ENCODE results near the gene MFSD8.

DNA sequence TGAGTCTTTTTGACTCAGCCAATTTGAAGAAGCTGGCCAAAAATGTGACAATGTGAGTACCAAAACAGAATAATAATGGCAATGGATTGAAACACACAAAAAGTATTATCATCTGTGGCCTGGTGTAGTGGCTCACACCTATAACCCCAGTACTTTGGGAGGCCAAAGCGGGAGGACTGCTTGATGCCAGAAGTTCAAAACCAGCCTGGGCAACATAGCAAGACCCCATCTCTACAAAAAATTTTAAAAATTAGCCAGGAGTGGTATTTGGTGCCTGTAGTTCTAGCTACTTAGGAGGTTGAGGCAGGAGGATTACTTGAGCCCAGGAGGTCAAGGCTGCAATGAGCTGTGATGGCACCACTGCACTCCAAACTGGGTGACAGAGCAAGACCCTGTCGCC lies 42.7 kb downstream of the MFSD8 start:
- TF ChIP-seq CTCF (optimal IDR thresholded peaks at IDR 0.05 in 1 of 3, IDR thresholded peaks at IDR 0.05 in 1 of 3, conservative IDR thresholded peaks at IDR 0.05 in 1 of 3; ENCODE audit: extremely low read depth in 1 of 3, insufficient read depth in 2 of 3, low read length in 3 of 3): no peak
- no peak for TF ChIP-seq EZH2 (IDR thresholded peaks at IDR 0.05; ENCODE audit: low read length)
